Sigmoid colon (tissue), 7 donors: ENCODE data around the gene FILIP1L. TPM values are rescaled to one million over a fixed set of nuclear protein-coding genes. Genes with fewer than 3 reads are reported as not detected.

ENCODE experiments used
- DNase-seq: peaks from one replicate; pipeline ENCODE4 v3.0.0-alpha.2; 2019
- H3K27ac ChIP-seq, 4 donors: fragments of 200-600 bp; sonication (generic); one replicate each; pipeline ENCODE4 v1.5.1; 2016 to 2019; ENCODE audit warnings: mild to moderate bottlenecking in 1 of 4
- H3K27me3 ChIP-seq, 3 donors: fragments of 200-600 bp; sonication (generic); one replicate each; pipeline ENCODE4 v1.5.1; 2019; ENCODE audit warnings: mild to moderate bottlenecking in 1 of 3
- H3K36me3 ChIP-seq, 4 donors: fragments of 200-600 bp; sonication (generic); one replicate each; pipeline ENCODE4 v1.5.1; 2016 to 2019
- H3K4me1 ChIP-seq, 4 donors: fragments of 200-600 bp; sonication (generic); one replicate each; pipeline ENCODE4 v1.5.1; 2017 to 2019
- H3K4me3 ChIP-seq, 4 donors: fragments of 200-600 bp; sonication (generic); one replicate each; pipeline ENCODE4 v1.5.1; 2017 to 2019; ENCODE audit warnings: mild to moderate bottlenecking in 2 of 4, moderate library complexity in 1 of 4
- H3K9me3 ChIP-seq, 4 donors: fragments of 200-600 bp in 3 of 4; sonication (generic) in 3 of 4; one replicate each; pipeline versions ENCODE4 v1.5.1 to v1.6.1; 2013 to 2019
- EP300 ChIP-seq, 4 donors: sonication (generic); formaldehyde crosslinking; IDR thresholded peaks; one replicate each; pipeline ENCODE4 v1.6.1; 2017; ENCODE audit warnings: antibody characterized with exemption in 4 of 4
- POLR2A ChIP-seq, 2 donors: fragments of 450-650 bp; IDR thresholded peaks; one replicate each; pipeline ENCODE4 v1.6.1; 2016; ENCODE audit warnings: antibody characterized with exemption in 2 of 2, mild to moderate bottlenecking in 2 of 2, moderate library complexity in 2 of 2
- POLR2AphosphoS5 ChIP-seq, 4 donors: sonication (generic); formaldehyde crosslinking; IDR thresholded peaks; one replicate each; pipeline ENCODE4 v1.6.1; 2017; ENCODE audit warnings: antibody characterized with exemption in 4 of 4
- WGBS, 2 donors: extraction: QIAGEN DNeasy Blood & Tissue Kit; methylation state at CpG; one replicate each; pipeline ENCODE4 v1.1.7; 2013; 5-methylcytosine and 5-hydroxymethylcytosine counted together
- intact Hi-C: fragments of 100-400 bp; cut with DNase I; formaldehyde crosslinking; loops from one replicate; pipeline ENCODE4 v1.15.1; 2023
- polyA plus RNA-seq, 3 donors: library from polyadenylated mRNA; stranded (reverse); fragments of 200-250 nt; gene quantifications; one replicate each; pipeline ENCODE4 v1.2.3, GENCODE V29; 2013
- total RNA-seq, 4 donors: library from RNA; depleted of rRNA; stranded (reverse); fragments of >200 nt; gene quantifications; one replicate each; pipeline ENCODE4 v1.1.0, GENCODE V29; 2016
- TF ChIP-seq, protein P1 (sequence below), 4 experiments: fragments of 450-650 bp in 3 of 4; fragments of 200-600 bp in 1 of 4; IDR thresholded peaks; one replicate each; pipeline ENCODE4 v1.5.1; 2016 to 2019; ENCODE audit warnings: antibody characterized with exemption in 4 of 4, mild to moderate bottlenecking in 3 of 4, moderate library complexity in 2 of 4
- donor health status: healthy with polysubstance abuse.
- donor health status: Bipolar disorder and iron deficiency.
- donor health status: healthy.

FILIP1L gene
- total and polyA plus RNA-seq, 7 donors: 6.0 to 93.3 (median 42.5) TPM

DNA sequence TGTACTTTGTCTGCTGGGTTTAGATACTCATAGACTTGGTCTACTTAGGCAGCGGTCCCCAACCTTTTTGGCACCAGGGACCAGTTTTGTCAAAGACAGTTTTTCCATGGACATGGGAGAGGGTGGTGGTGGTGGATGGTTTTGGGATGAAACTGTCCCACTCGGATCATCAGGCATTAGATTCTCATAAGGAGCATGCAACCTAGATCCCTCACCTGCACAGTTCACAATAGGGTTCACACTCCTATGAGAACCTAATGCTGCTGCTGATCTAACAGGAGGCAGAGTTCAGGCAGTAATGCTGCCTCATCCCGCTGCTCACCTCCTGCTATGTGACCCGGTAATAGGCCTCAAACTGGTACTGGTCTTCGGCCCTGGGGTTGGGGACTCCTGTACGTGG lies 251.3 kb downstream of the FILIP1L start:
- no peak overlapping the region for H3K4me3 ChIP-seq
- TF ChIP-seq EP300 (IDR thresholded peaks at IDR 0.05) (no peak), POLR2AphosphoS5 (IDR thresholded peaks at IDR 0.05) (no peak), POLR2A (IDR thresholded peaks at IDR 0.05) (no peak)
- TF ChIP-seq, protein P1, sequence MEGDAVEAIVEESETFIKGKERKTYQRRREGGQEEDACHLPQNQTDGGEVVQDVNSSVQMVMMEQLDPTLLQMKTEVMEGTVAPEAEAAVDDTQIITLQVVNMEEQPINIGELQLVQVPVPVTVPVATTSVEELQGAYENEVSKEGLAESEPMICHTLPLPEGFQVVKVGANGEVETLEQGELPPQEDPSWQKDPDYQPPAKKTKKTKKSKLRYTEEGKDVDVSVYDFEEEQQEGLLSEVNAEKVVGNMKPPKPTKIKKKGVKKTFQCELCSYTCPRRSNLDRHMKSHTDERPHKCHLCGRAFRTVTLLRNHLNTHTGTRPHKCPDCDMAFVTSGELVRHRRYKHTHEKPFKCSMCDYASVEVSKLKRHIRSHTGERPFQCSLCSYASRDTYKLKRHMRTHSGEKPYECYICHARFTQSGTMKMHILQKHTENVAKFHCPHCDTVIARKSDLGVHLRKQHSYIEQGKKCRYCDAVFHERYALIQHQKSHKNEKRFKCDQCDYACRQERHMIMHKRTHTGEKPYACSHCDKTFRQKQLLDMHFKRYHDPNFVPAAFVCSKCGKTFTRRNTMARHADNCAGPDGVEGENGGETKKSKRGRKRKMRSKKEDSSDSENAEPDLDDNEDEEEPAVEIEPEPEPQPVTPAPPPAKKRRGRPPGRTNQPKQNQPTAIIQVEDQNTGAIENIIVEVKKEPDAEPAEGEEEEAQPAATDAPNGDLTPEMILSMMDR (IDR thresholded peaks at IDR 0.05): no peak
- no peaks in the 10 kb centered on the region for H3K27me3 ChIP-seq
- peak overlapping the region; percentile 68 to 95 (median 92) for H3K27ac ChIP-seq
- WGBS, 2 donors: 88 to 90% methylated on average over 6 of the region's 6 CpGs
- intact Hi-C loops: loop anchor here (5.0 kb wide), 2 partner anchors 64 to 179 kb away; no protein-coding TSS in a partner anchor
- H3K9me3 ChIP-seq: no peaks in the 10 kb centered on the region
- peaks cover 0 to 97% (median 88%) of the 10 kb centered on the region in 4 donors for H3K4me1 ChIP-seq
- DNase-seq: no peak
- peaks cover 0 to 25% (median 5%) of the 10 kb centered on the region in 4 donors for H3K36me3 ChIP-seq

DNA sequence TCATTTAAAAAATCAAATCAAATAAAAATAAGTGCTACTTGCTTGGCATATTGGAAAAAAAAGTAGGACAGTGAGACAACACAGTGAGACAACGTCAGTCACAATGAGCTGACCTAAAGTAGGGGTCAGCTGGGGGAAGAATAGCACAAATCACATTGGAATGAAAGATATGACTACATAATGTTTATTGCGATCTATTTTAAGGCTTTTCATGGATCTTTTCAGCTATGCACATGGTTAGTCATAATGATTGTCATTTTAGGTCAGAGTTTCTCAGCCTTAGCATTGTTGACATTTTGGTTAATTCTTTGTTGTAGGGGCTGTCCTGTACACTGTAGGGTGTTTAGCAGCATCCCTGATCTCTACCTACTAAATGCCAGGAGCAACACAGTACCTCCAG lies 252.1 kb downstream of the FILIP1L start:
- Histone ChIP-seq H3K27ac (peak overlapping the region; percentile 68 to 95 (median 92)), H3K27me3 (no peaks in the 10 kb centered on the region), H3K9me3 (no peaks in the 10 kb centered on the region), H3K36me3 (peaks cover 0 to 25% (median 5%) of the 10 kb centered on the region in 4 donors), H3K4me1 (peaks cover 0 to 97% (median 85%) of the 10 kb centered on the region in 4 donors), H3K4me3 (no peak overlapping the region)
- TF ChIP-seq POLR2A (IDR thresholded peaks at IDR 0.05) (no peak), POLR2AphosphoS5 (IDR thresholded peaks at IDR 0.05) (peak in 2 of 4 donors; percentile 20 to 39)
- no peak for DNase-seq
- 83 to 84% methylated on average over 2 of the region's 2 CpGs for WGBS, 2 donors
- intact Hi-C loops: loop anchor here (5.0 kb wide), 2 partner anchors 65 to 180 kb away; no protein-coding TSS in a partner anchor

DNA sequence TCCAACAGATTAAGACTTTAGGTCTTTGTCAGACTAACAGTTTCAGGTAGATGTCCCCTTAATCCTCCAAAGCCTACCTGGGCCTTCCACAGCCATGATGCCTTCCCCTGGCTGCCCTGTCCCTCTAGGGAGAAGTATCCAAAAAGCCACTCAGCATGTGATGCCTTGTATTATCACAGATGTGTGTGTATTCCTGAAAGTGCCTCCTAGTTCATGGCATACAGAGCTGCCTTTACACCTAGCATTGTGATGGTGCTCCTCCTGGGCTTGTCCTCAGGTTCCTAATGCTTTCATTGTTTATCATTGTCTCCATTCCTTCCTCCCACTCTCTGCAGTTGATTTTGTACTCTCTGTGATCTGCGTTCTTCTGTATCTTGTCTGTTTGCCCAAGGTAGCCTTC lies 253.1 kb downstream of the FILIP1L start:
- no peaks in the 10 kb centered on the region for H3K9me3 ChIP-seq
- TF ChIP-seq, protein P1 (IDR thresholded peaks at IDR 0.05): no peak
- no peak for TF ChIP-seq POLR2A (IDR thresholded peaks at IDR 0.05)
- WGBS, 2 donors: 83 to 90% methylated on average over 1 of the region's 1 CpG
- H3K4me1 ChIP-seq: peaks cover 0 to 97% (median 82%) of the 10 kb centered on the region in 4 donors
- H3K36me3 ChIP-seq: peaks cover 0 to 25% (median 5%) of the 10 kb centered on the region in 4 donors
- H3K4me3 ChIP-seq: no peak overlapping the region
- peak overlapping the region; percentile 68 to 95 (median 92) for H3K27ac ChIP-seq
- intact Hi-C loops: loop anchor here (5.0 kb wide), 2 partner anchors 66 to 181 kb away; no protein-coding TSS in a partner anchor
- DNase-seq: no peak
- no peaks in the 10 kb centered on the region for H3K27me3 ChIP-seq

DNA sequence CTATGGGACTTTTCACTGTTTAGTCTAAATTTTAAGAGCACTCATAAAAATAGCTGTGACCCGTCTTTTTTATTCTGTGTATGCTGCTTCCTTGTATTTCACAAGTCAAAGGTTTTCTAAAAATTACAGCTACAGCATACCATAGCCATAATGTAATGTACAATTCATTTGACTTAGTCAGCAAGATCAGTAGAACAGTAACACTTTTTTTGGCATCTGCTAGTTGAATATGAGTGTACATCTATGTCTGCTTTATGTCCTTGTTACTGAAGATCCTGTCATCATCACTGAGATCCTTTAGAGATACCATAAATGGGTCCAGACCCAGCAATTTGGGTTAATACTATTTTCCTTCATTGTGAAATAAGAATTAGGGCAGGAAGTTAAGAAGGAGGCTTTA lies 254.5 kb downstream of the FILIP1L start:
- 16 to 45% methylated on average over 1 of the region's 1 CpG for WGBS, 2 donors
- intact Hi-C loops: loop anchor here (5.0 kb wide), 2 partner anchors 67 to 182 kb away; no protein-coding TSS in a partner anchor
- H3K27me3 ChIP-seq: no peaks in the 10 kb centered on the region
- H3K4me3 ChIP-seq: no peak overlapping the region
- TF ChIP-seq EP300 (IDR thresholded peaks at IDR 0.05) (peak in 2 of 4 donors; percentile 34 to 54), POLR2AphosphoS5 (IDR thresholded peaks at IDR 0.05) (peak; percentile 55 to 92 (median 82))
- TF ChIP-seq, protein P1 (IDR thresholded peaks at IDR 0.05): no peak
- no peaks in the 10 kb centered on the region for H3K9me3 ChIP-seq
- peaks cover 0 to 96% (median 82%) of the 10 kb centered on the region in 4 donors for H3K4me1 ChIP-seq
- H3K27ac ChIP-seq: peak overlapping the region; percentile 68 to 95 (median 92)
- no peak for DNase-seq
- peaks cover 0 to 19% (median 5%) of the 10 kb centered on the region in 4 donors for H3K36me3 ChIP-seq

DNA sequence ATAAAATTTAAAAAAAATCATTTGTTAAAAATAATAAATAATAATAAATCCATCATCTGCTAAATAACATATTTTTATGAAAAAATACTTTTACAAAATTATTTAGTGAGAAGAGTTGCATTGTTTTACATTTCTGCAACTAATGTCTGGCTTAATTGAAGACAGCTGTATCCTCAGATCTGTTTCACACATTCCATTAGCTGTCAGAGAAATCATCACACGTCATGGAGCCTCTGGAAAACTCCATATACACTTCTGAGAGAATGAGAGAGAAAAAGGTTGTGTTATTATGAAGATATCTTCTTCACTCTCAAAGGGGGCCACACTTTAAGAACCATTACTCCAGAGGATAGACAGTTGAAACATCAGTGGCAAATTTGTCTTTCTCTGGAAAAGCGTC lies 255.8 kb downstream of the FILIP1L start:
- Histone ChIP-seq H3K27me3 (no peaks in the 10 kb centered on the region), H3K9me3 (no peaks in the 10 kb centered on the region), H3K36me3 (peaks cover 0 to 15% (median 5%) of the 10 kb centered on the region in 4 donors), H3K4me1 (peaks cover 0 to 98% (median 89%) of the 10 kb centered on the region in 4 donors), H3K4me3 (no peak overlapping the region), H3K27ac (peak overlapping the region; percentile 68 to 95 (median 92))
- 87 to 89% methylated on average over 2 of the region's 2 CpGs for WGBS, 2 donors
- TF ChIP-seq POLR2AphosphoS5 (IDR thresholded peaks at IDR 0.05): no peak
- no peak for TF ChIP-seq EP300 (IDR thresholded peaks at IDR 0.05)
- TF ChIP-seq, protein P1 (IDR thresholded peaks at IDR 0.05): no peak
- TF ChIP-seq POLR2A (IDR thresholded peaks at IDR 0.05): no peak
- intact Hi-C loops: no loop called here
- no peak for DNase-seq
